Left ventricle myocardium inferior (tissue), 1 donor: ENCODE data around the gene GMFB. TPM values are rescaled to one million over a fixed set of nuclear protein-coding genes. Genes with fewer than 3 reads are reported as not detected.

Experiments used
- DNase-seq: peaks from one replicate; pipeline ENCODE4 v3.0.0-alpha.2; 2020
- H3K27ac ChIP-seq: fragments of 200-600 bp; replicated peaks from 2 replicates; pipeline ENCODE4 v1.8.0; 2021
- H3K27me3 ChIP-seq: fragments of 200-600 bp; 2 replicates; pipeline ENCODE4 v1.8.0; 2021; ENCODE audit warnings: low read depth
- H3K36me3 ChIP-seq: fragments of 200-600 bp; 2 replicates; pipeline ENCODE4 v1.8.0; 2021
- H3K4me1 ChIP-seq: fragments of 200-600 bp; 2 replicates; pipeline ENCODE4 v1.8.0; 2021
- H3K4me3 ChIP-seq: fragments of 200-600 bp; 2 replicates; pipeline ENCODE4 v1.8.0; 2021; ENCODE audit warnings: mild to moderate bottlenecking, moderate library complexity
- H3K9me3 ChIP-seq: fragments of 200-600 bp; replicated peaks from 2 replicates; pipeline ENCODE4 v1.8.0; 2021
- intact Hi-C: fragments of 100-400 bp; cut with micrococcal nuclease; formaldehyde crosslinking; loops from one replicate; pipeline ENCODE4 v1.11.0; 2022
- total RNA-seq: library from RNA; stranded (reverse); fragmentation: NEBNext Ultra II Directional; extraction: Animal tissue kit (Norgen Biotek cat#: 25700); gene quantifications from one replicate; pipeline ENCODE4 v1.2.1, GENCODE V29; 2021
- TF ChIP-seq, protein P1 (sequence below): fragments of 200-600 bp; IDR thresholded peaks from 2 replicates; pipeline ENCODE4 v1.8.0; 2021; ENCODE audit warnings: antibody characterized with exemption, mild to moderate bottlenecking, borderline replicate concordance
- donor health status: DM: no; HTN: yes; CAD: no; lungs with severe emphysema.

The GMFB gene
- total RNA-seq, 1 donor from 2014 or later, result 23.4 TPM

DNA sequence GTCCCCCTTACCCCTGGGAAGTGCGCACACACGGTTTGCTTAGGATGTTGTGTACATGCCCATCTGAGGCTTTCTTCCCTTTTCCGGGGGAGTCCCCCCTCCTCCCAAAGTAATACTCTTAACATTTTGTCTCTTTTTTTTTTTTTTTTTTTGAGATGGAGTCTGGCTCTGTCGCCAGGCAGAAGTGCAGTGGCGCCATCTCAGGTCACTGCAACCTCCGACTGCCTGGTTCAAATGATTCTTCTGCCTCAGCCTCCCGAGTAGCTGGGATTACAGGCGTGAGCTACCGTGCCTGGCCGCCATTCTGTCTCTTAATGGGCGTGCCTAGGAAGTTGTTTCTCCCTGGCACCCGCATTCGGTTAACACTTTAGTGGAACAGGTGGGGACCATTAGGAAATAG, 4.5 kb upstream of the GMFB start:
- Histone ChIP-seq H3K4me3 (no peak overlapping the region), H3K9me3 (no peaks in the 10 kb centered on the region), H3K27me3 (no peaks in the 10 kb centered on the region), H3K36me3 (no peaks in the 10 kb centered on the region), H3K27ac (no peak overlapping the region), H3K4me1 (peaks cover 23% of the 10 kb centered on the region)
- no peak for DNase-seq
- TF ChIP-seq, protein P1, sequence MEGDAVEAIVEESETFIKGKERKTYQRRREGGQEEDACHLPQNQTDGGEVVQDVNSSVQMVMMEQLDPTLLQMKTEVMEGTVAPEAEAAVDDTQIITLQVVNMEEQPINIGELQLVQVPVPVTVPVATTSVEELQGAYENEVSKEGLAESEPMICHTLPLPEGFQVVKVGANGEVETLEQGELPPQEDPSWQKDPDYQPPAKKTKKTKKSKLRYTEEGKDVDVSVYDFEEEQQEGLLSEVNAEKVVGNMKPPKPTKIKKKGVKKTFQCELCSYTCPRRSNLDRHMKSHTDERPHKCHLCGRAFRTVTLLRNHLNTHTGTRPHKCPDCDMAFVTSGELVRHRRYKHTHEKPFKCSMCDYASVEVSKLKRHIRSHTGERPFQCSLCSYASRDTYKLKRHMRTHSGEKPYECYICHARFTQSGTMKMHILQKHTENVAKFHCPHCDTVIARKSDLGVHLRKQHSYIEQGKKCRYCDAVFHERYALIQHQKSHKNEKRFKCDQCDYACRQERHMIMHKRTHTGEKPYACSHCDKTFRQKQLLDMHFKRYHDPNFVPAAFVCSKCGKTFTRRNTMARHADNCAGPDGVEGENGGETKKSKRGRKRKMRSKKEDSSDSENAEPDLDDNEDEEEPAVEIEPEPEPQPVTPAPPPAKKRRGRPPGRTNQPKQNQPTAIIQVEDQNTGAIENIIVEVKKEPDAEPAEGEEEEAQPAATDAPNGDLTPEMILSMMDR, result no peak
- intact Hi-C loops, result no loop called here

DNA sequence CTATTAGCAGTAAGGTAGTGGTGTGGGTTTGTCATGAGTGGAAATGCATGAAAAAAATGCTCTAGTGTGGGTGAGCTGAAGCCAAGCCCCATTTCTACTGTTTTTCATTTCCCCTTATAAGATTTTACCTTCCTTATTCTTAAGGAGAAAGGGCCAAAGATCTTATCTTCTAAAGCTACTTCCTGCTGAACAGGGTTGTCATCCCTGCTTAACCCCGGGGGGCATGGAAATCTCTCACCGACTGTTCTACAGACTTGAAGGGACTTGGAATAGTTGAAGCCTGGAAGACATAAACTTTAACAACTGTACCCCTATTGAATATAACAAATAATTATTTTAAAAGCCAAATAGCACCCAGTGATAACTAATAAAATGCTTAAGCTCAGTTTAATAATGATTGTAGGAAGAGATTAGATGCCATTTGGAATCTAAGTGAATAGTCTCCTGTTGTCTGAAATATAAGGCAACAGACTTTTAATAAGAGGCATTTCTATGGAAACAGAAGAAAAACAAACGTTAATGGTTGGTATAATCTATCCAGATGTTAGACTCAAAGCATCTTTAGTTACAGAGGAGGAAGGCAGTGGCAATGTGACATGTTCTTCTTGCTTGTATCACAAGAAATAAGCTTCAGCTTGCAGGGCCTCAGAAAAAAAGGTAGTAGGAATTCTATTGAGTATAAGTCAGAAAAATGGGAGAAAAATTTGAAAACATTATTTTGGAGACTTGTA, 1.8 kb upstream of the GMFB start:
- no peak overlapping the region for H3K4me3 ChIP-seq
- no peak for DNase-seq
- intact Hi-C loops, result no loop called here
- no peaks in the 10 kb centered on the region for H3K36me3 ChIP-seq
- H3K9me3 ChIP-seq, result no peaks in the 10 kb centered on the region
- no peaks in the 10 kb centered on the region for H3K27me3 ChIP-seq
- TF ChIP-seq, protein P1, result no peak
- peaks cover 45% of the 10 kb centered on the region for H3K4me1 ChIP-seq
- no peak overlapping the region for H3K27ac ChIP-seq

DNA sequence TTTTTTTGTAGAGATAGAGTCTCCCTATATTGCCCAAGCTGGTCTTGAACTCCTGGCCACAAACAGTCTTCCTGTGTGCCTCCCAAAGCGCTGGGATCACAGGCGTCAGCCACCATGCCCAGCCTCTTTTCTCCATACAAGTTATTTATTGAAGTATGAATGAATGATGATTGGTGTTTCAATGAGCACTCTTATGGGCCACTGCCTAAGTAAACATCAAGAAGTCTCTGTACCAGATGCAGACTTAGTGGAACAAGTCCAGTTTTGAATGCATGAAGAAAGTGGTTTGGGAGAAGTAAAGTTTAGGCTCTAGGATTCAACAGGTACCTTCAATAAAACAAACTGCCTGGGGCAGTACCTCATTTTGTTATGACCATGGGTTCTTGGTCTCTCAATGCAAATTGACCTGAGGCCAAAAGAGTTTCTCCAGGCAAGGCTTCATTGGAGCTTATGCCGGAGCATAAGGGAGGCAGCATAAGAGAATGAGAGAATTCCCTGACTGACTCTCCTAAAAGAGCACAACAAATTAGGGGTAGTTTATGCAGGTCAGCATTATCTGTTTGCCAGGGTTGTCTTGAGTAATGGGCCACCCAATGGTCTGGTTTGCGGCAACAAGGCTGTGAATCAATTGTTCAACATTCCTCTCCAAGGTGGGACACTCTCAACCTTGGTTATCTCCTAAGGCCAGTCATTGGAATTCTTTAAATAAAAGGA, 1.1 kb upstream of the GMFB start:
- Histone ChIP-seq H3K9me3 (no peaks in the 10 kb centered on the region), H3K4me3 (peak overlapping the region; percentile 85), H3K4me1 (peaks cover 52% of the 10 kb centered on the region), H3K27me3 (no peaks in the 10 kb centered on the region), H3K36me3 (no peaks in the 10 kb centered on the region), H3K27ac (peak overlapping the region; percentile 94)
- TF ChIP-seq, protein P1, result no peak
- no peak for DNase-seq
- intact Hi-C loops, result no loop called here

DNA sequence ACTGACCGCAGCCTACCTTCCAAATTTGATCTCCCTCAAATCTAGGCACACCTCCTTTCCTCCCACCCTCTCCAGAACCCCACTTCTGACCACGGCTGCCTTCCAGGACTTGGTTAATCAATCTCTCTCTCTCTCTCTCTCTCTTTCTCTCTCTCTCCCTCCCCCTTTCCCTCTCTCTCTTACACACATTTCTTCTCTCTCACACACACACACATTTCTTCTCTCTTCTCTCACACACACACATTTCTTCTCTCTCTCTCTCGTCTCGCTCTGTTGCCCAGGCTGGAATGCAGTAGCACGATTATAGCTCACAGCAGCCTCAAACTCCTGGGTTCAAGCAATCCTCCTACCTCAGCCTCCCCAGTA, 521 bp upstream of the GMFB start:
- TF ChIP-seq, protein P1, result no peak
- DNase-seq, result no peak
- Histone ChIP-seq H3K27me3 (no peaks in the 10 kb centered on the region), H3K4me1 (peaks cover 58% of the 10 kb centered on the region), H3K36me3 (no peaks in the 10 kb centered on the region), H3K4me3 (peak overlapping the region; percentile 85), H3K27ac (peak overlapping the region; percentile 94), H3K9me3 (no peaks in the 10 kb centered on the region)
- intact Hi-C loops, result no loop called here

DNA sequence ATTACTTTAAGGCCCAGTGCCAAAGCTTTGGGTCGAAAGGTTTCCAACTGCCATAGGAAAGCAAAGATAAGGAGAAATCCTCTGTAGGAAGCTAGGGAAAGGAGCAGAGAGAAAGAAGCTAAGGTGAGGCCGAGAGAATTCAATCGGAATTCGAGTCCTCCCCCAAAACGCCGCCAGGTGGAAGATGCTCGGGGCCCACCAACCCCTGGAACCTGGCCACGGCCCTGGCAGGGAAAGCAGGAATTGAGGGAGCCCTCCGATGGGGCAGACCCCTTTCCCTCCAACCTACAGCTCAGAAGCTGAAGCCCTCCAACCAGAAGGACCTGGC, 498 bp downstream of the GMFB start:
- peak overlapping the region; percentile 85 for H3K4me3 ChIP-seq
- H3K27ac ChIP-seq, result peak overlapping the region; percentile 94
- TF ChIP-seq, protein P1, result no peak
- no peaks in the 10 kb centered on the region for H3K9me3 ChIP-seq
- peaks cover 68% of the 10 kb centered on the region for H3K4me1 ChIP-seq
- DNase-seq, result no peak
- peaks cover 2% of the 10 kb centered on the region for H3K36me3 ChIP-seq
- no peaks in the 10 kb centered on the region for H3K27me3 ChIP-seq
- intact Hi-C loops, result no loop called here
